Keratinocyte (primary cell): Measurements from ENCODE around the gene GC. TPM values are rescaled to one million over a fixed set of nuclear protein-coding genes. Genes with fewer than 3 reads are reported as not detected.

Source experiments
- DNase-seq: peaks from one replicate; pipeline ENCODE4 v3.0.0-alpha.2; 2011; ENCODE audit warnings: low read depth, missing footprints, low spot score
- FAIRE-seq: peaks from 2 replicates; lab custom pipeline; 2011; peaks lifted over from hg19 to GRCh38; lab: Jason Lieb, UNC
- H2AFZ ChIP-seq: 2 replicates; pipeline ENCODE4 v1.6.0; 2012; ENCODE audit warnings: low read length, control low read depth, inconsistent platforms; ENCODE audit not compliant: control insufficient read depth
- H3K27ac ChIP-seq: 2 replicates; pipeline ENCODE4 v1.5.1; 2011; ENCODE audit warnings: low read length; ENCODE audit not compliant: control insufficient read depth, insufficient read depth
- H3K27me3 ChIP-seq: 3 replicates; pipeline ENCODE4 v1.6.0; 2011; ENCODE audit warnings: low read length; ENCODE audit not compliant: control insufficient read depth, insufficient read depth; ENCODE audit errors: extremely low read depth
- H3K36me3 ChIP-seq, 2 experiments: 2 replicates in 1 of 2; 3 replicates in 1 of 2; pipeline ENCODE4 v1.5.1; 2011; ENCODE audit warnings: low read length in 2 of 2, mild to moderate bottlenecking in 1 of 2; ENCODE audit not compliant: control insufficient read depth in 2 of 2, insufficient read depth in 2 of 2; ENCODE audit errors: extremely low read depth in 1 of 2
- H3K4me1 ChIP-seq: 3 replicates; pipeline ENCODE4 v1.5.1; 2011; ENCODE audit warnings: low read length; ENCODE audit not compliant: control insufficient read depth, insufficient read depth; ENCODE audit errors: extremely low read depth
- H3K4me2 ChIP-seq: 3 replicates; pipeline ENCODE4 v1.6.0; 2011; ENCODE audit warnings: low read depth, low read length; ENCODE audit not compliant: control insufficient read depth, insufficient read depth; ENCODE audit errors: extremely low read depth
- H3K4me3 ChIP-seq, 3 experiments: fragments of 200-600 bp in 1 of 3; sonication (generic) in 1 of 3; 2 replicates in 2 of 3; 3 replicates in 1 of 3; pipeline ENCODE4 v1.5.1; 2011 to 2016; ENCODE audit warnings: low read length in 3 of 3, mild to moderate bottlenecking in 3 of 3, control low read depth in 2 of 3, inconsistent platforms in 1 of 3, low read depth in 1 of 3, mixed read lengths in 1 of 3, mixed run types in 1 of 3, moderate library complexity in 1 of 3; ENCODE audit not compliant: control insufficient read depth in 2 of 3, insufficient read depth in 2 of 3; ENCODE audit errors: extremely low read depth in 1 of 3
- H3K79me2 ChIP-seq: 2 replicates; pipeline ENCODE4 v1.6.0; 2012; ENCODE audit warnings: low read length; ENCODE audit not compliant: control insufficient read depth, insufficient read depth
- H3K9ac ChIP-seq: 3 replicates; pipeline ENCODE4 v1.6.0; 2011; ENCODE audit warnings: low read length; ENCODE audit not compliant: control insufficient read depth, insufficient read depth; ENCODE audit errors: extremely low read depth
- H3K9me1 ChIP-seq: 3 replicates; pipeline ENCODE4 v1.6.0; 2011; ENCODE audit warnings: low read length; ENCODE audit not compliant: control insufficient read depth, insufficient read depth; ENCODE audit errors: extremely low read depth
- H3K9me3 ChIP-seq: 2 replicates; pipeline ENCODE4 v1.5.1; 2012; ENCODE audit warnings: low read depth, low read length; ENCODE audit not compliant: control insufficient read depth
- H4K20me1 ChIP-seq: 3 replicates; pipeline ENCODE4 v1.6.0; 2011; ENCODE audit warnings: low read length; ENCODE audit not compliant: control insufficient read depth, insufficient read depth; ENCODE audit errors: extremely low read depth
- EZH2 ChIP-seq: IDR thresholded peaks from one replicate; pipeline ENCODE4 v1.6.1; 2012; ENCODE audit warnings: inconsistent platforms, mild to moderate bottlenecking, low read length, moderate library complexity
- dilution Hi-C: fragments of 300-500 bp; cut with MboI; formaldehyde crosslinking; loops from one replicate; pipeline ENCODE4 v1.7.0; 2020; ENCODE audit warnings: low sequenced_read_pairs; ENCODE audit not compliant: extremely low pct_ligation_motif_present
- polyA minus RNA-seq, 3 experiments: library from RNA; depleted of rRNA, polyadenylated mRNA; stranded (reverse); fragments of >200 nt; gene quantifications; 1 replicate in 1 of 3; 2 replicates in 1 of 3; 3 replicates in 1 of 3; pipeline ENCODE4 v1.2.3, GENCODE V29; 2011
- polyA plus RNA-seq, 5 experiments: library from polyadenylated mRNA; depleted of rRNA in 3 of 5; stranded (reverse) in 3 of 5; stranded (forward) in 1 of 5; unstranded in 1 of 5; fragments of >200 nt; gene quantifications; 1 replicate in 1 of 5; 2 replicates in 3 of 5; 3 replicates in 1 of 5; pipeline versions ENCODE4 v1.2.1 to v1.2.3, GENCODE V29; 2011 to 2012; ENCODE audit warnings: missing spikeins in 2 of 5, low read depth in 1 of 5, low replicate concordance in 1 of 5
- TF ChIP-seq, protein P1 (sequence below), 3 experiments: IDR thresholded peaks in 1 of 3; conservative IDR thresholded peaks in 1 of 3; optimal IDR thresholded peaks in 1 of 3; 2 replicates in 2 of 3; 3 replicates in 1 of 3; pipeline versions ENCODE3 to v1.5.1; 2011; ENCODE audit warnings: low read length in 3 of 3, mild to moderate bottlenecking in 3 of 3, moderate library complexity in 2 of 3, control low read depth in 1 of 3, inconsistent platforms in 1 of 3; ENCODE audit not compliant: insufficient read depth in 2 of 3; ENCODE audit errors: extremely low read depth in 1 of 3

GC gene, protein sequence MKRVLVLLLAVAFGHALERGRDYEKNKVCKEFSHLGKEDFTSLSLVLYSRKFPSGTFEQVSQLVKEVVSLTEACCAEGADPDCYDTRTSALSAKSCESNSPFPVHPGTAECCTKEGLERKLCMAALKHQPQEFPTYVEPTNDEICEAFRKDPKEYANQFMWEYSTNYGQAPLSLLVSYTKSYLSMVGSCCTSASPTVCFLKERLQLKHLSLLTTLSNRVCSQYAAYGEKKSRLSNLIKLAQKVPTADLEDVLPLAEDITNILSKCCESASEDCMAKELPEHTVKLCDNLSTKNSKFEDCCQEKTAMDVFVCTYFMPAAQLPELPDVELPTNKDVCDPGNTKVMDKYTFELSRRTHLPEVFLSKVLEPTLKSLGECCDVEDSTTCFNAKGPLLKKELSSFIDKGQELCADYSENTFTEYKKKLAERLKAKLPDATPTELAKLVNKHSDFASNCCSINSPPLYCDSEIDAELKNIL
- polyA plus RNA-seq: not detected in 3 replicates
- polyA plus RNA-seq (2011; ENCODE audit: low read depth): not detected
- polyA plus RNA-seq (2011; cell fraction: cytosol; rRNA removed): not detected in 2 replicates
- not detected in 2 replicates for polyA plus RNA-seq (2011; cell fraction: nucleus; rRNA removed)
- not detected in 2 replicates for polyA plus RNA-seq (2012; ENCODE audit: low replicate concordance)
- polyA minus RNA-seq: not detected in 3 replicates
- not detected for polyA minus RNA-seq (2011; cell fraction: cytosol; rRNA and poly(A)+ RNA removed)
- not detected in 2 replicates for polyA minus RNA-seq (2011; cell fraction: nucleus; rRNA and poly(A)+ RNA removed)

DNA sequence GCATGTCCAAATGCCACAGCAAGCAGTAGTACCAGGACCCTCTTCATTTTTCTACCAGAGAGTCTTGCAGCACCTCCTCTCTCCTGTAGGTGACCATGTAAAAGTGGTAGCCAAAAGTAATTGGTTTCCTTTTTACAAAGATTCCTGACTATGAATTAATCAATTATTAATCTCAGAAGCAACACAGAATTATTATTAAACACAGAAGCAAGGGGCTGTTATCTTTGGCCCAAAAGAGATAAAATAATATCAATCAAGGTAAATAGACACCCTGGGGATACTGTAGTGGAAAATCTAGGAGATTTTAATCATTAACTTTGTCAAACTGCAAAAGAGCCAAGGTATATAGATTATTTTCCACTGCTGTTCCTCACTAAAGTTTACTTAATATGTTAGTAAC, at the start of gene GC:
GC (minus strand) TSS at position 108 of the 400 bp plus-strand sequence; CDS start at position 47, 61 bp downstream.
- H3K27me3 ChIP-seq: no peaks in the 10 kb centered on the region
- no peak within 1 kb of the TSS for H2AFZ ChIP-seq
- no peak for DNase-seq
- no peaks in the 10 kb centered on the region for H4K20me1 ChIP-seq
- no peak within 1 kb of the TSS for H3K27ac ChIP-seq
- no peaks in the 10 kb centered on the region for H3K9me1 ChIP-seq
- H3K36me3 ChIP-seq: no peaks in the 10 kb centered on the region
- no peak within 1 kb of the TSS for H3K4me2 ChIP-seq
- no peak for FAIRE-seq
- H3K79me2 ChIP-seq: no peaks in the 10 kb centered on the region
- H3K4me1 ChIP-seq: no peaks in the 10 kb centered on the region
- no peak within 1 kb of the TSS for H3K4me3 ChIP-seq
- no peak within 1 kb of the TSS for H3K9ac ChIP-seq
- TF ChIP-seq, protein P1, sequence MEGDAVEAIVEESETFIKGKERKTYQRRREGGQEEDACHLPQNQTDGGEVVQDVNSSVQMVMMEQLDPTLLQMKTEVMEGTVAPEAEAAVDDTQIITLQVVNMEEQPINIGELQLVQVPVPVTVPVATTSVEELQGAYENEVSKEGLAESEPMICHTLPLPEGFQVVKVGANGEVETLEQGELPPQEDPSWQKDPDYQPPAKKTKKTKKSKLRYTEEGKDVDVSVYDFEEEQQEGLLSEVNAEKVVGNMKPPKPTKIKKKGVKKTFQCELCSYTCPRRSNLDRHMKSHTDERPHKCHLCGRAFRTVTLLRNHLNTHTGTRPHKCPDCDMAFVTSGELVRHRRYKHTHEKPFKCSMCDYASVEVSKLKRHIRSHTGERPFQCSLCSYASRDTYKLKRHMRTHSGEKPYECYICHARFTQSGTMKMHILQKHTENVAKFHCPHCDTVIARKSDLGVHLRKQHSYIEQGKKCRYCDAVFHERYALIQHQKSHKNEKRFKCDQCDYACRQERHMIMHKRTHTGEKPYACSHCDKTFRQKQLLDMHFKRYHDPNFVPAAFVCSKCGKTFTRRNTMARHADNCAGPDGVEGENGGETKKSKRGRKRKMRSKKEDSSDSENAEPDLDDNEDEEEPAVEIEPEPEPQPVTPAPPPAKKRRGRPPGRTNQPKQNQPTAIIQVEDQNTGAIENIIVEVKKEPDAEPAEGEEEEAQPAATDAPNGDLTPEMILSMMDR (optimal IDR thresholded peaks at IDR 0.05 in 1 of 3, IDR thresholded peaks at IDR 0.05 in 1 of 3, conservative IDR thresholded peaks at IDR 0.05 in 1 of 3; ENCODE audit: extremely low read depth in 1 of 3, insufficient read depth in 2 of 3, low read length in 3 of 3): peak in 1 of 3 experiments; percentile 9
- TF ChIP-seq EZH2: no peak
- dilution Hi-C loops: no loop called here
- no peaks in the 10 kb centered on the region for H3K9me3 ChIP-seq

DNA sequence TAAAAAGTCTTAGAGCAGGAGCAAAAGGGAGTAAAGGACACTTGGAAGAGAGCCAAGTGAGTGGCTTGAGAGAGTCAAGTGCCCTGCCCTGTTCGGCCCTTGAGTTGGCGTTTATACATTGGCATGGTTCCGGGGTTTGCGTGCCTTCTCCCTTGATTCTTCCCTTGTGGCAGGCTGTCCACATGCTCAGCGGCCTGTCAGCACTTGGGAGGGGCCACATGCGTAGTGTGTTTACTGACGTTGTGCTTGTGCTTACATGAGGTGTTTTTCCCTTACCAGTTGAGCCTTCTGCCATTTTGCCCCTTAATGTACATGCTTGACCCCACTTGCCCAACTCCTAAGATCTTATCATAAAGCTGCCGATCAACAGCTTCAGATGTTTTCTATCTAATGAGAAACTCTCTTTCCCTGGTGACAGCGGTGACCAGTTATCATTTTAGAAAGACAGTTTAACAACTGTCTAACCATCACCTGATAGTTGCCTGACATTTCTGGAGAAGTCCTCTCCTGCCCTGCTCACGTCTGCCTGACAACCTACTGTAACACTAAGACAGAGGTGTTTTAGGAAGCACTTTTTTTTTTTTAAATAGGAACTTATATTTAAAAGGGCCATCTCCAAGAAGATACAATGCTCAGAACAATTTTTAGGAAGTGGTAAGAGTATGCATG, 49.5 kb upstream of the GC start:
- no peaks in the 10 kb centered on the region for H3K36me3 ChIP-seq
- DNase-seq (no peak), FAIRE-seq (no peak)
- TF ChIP-seq, protein P1 (optimal IDR thresholded peaks at IDR 0.05 in 1 of 3, IDR thresholded peaks at IDR 0.05 in 1 of 3, conservative IDR thresholded peaks at IDR 0.05 in 1 of 3; ENCODE audit: extremely low read depth in 1 of 3, insufficient read depth in 2 of 3, low read length in 3 of 3): no peak
- TF ChIP-seq EZH2: no peak
- H3K9me3 ChIP-seq: no peaks in the 10 kb centered on the region
- H3K9me1 ChIP-seq: no peaks in the 10 kb centered on the region
- H3K27ac ChIP-seq: no peak overlapping the region
- H3K4me2 ChIP-seq: no peak overlapping the region
- H3K79me2 ChIP-seq: no peaks in the 10 kb centered on the region
- dilution Hi-C loops: no loop called here
- no peak overlapping the region for H3K4me3 ChIP-seq
- H3K9ac ChIP-seq: no peak overlapping the region
- no peaks in the 10 kb centered on the region for H4K20me1 ChIP-seq
- no peaks in the 10 kb centered on the region for H3K27me3 ChIP-seq
- H3K4me1 ChIP-seq: no peaks in the 10 kb centered on the region
- no peak overlapping the region for H2AFZ ChIP-seq
